ENCODE measurements around the gene KRT75.

- TF ChIP-seq CTCF (IDR thresholded peaks at IDR 0.05): no peak
- no peak for TF ChIP-seq POLR2A (IDR thresholded peaks at IDR 0.05)
These were observed 14.5 kb downstream of the KRT75 start for GRCh38 chr12:52419656-52420055.
